Prostate gland (tissue), 2 donors: ENCODE data around the gene GAL3ST3. TPM values are rescaled to one million over a fixed set of nuclear protein-coding genes. Genes with fewer than 3 reads are reported as not detected.
"Not testable (repeated sequence)": the region's sequence is repeated elsewhere in the genome, so short reads cannot be mapped to it uniquely, and the experiment has no call there.

ENCODE experiments used
- DNase-seq: peaks from one replicate; pipeline ENCODE4 v3.0.0-alpha.2; 2019; ENCODE audit warnings: low spot score
- H3K27ac ChIP-seq, 2 donors: fragments of 200-600 bp; sonication (generic); 2 replicates each; pipeline ENCODE4 v1.5.1; 2017 to 2019
- H3K27me3 ChIP-seq: fragments of 200-600 bp; sonication (generic); replicated peaks from 2 replicates; pipeline ENCODE4 v1.5.1; 2019; ENCODE audit not compliant: insufficient read depth
- H3K36me3 ChIP-seq, 2 donors: fragments of 200-600 bp; sonication (generic); 1 replicate in 1 of 2; 2 replicates in 1 of 2; pipeline versions ENCODE4 v1.5.1 to v1.8.1; 2017 to 2019
- H3K4me1 ChIP-seq: fragments of 200-600 bp; sonication (generic); replicated peaks from 2 replicates; pipeline ENCODE4 v1.5.1; 2019
- H3K4me3 ChIP-seq, 2 donors: fragments of 200-600 bp; sonication (generic); 2 replicates each; pipeline ENCODE4 v1.5.1; 2017 to 2019
- H3K9me3 ChIP-seq: fragments of 200-600 bp; sonication (generic); 2 replicates; pipeline ENCODE4 v1.5.1; 2017
- POLR2A ChIP-seq: fragments of 450-650 bp; IDR thresholded peaks from one replicate; pipeline ENCODE4 v1.6.1; 2016; ENCODE audit warnings: antibody characterized with exemption, mild to moderate bottlenecking
- POLR2AphosphoS5 ChIP-seq: sonication (generic); formaldehyde crosslinking; IDR thresholded peaks from one replicate; pipeline ENCODE4 v1.6.1; 2017; ENCODE audit warnings: antibody characterized with exemption
- WGBS: methylation state at CpG from one replicate; pipeline ENCODE4 v1.1.5; 2018; 5-methylcytosine and 5-hydroxymethylcytosine counted together
- intact Hi-C: fragments of 100-400 bp; cut with DNase I; formaldehyde crosslinking; loops from one replicate; pipeline ENCODE4 v1.14.2; 2022
- total RNA-seq, 2 donors: library from RNA; depleted of rRNA; stranded (reverse); fragments of >200 nt; gene quantifications; one replicate each; pipeline ENCODE4 v1.1.0, GENCODE V29; 2016
- TF ChIP-seq, protein P1 (sequence below), 4 experiments: fragments of 200-600 bp in 2 of 4; fragments of 450-650 bp in 2 of 4; sonication (generic) in 2 of 4; IDR thresholded peaks; 1 replicate in 3 of 4; 2 replicates in 1 of 4; pipeline ENCODE4 v1.5.1; 2016 to 2019; ENCODE audit warnings: antibody characterized with exemption in 4 of 4, mild to moderate bottlenecking in 2 of 4, moderate library complexity in 2 of 4

Gene GAL3ST3, protein sequence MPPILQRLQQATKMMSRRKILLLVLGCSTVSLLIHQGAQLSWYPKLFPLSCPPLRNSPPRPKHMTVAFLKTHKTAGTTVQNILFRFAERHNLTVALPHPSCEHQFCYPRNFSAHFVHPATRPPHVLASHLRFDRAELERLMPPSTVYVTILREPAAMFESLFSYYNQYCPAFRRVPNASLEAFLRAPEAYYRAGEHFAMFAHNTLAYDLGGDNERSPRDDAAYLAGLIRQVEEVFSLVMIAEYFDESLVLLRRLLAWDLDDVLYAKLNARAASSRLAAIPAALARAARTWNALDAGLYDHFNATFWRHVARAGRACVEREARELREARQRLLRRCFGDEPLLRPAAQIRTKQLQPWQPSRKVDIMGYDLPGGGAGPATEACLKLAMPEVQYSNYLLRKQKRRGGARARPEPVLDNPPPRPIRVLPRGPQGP
- total RNA-seq = 1 to 10 TPM; 2.3 to 4.3 TPM

DNA sequence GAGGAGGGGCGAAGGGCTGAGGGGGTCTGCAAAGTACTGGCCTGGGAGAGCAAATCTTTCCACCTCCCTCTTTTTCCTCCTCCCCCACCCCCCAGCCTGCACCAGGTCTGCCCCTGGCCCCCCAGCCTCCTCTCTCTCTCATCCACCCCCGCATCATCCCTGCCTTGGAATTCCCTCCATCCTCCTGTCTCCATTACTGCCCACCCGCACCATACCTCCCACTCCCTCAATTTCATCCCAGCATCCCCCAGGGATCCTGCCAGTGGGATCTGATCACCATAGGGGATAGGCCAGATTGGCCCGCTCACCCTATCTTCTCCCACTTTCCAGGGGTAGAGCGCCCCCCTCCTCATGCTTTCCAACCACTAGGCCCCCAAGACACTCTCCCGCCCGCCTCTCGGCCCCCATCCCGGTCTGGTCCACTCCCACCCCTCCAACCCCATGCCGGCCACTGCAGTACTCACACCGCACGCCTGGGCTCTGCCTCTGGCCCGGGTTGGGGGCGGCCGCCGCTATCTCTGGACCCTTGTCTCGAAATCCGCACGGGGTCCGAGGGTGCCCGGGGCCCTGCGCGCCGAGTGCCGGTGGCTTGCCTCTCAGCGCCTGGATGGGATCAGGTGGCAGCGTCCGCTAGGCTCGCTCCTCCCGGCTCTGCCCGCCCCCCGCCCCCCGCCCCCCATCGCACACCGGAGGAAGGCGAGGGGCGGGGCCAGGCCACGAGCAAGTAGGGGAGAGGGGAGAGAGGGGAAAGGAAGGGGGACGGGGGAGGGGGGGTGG, at the start of gene GAL3ST3:
TSS of gene GAL3ST3 (minus strand) at position 615 of the 777 bp plus-strand sequence. CDS start 3,746 bp downstream, outside the sequence.
- TF ChIP-seq POLR2A (no peak), POLR2AphosphoS5 (no peak)
- TF ChIP-seq, protein P1, sequence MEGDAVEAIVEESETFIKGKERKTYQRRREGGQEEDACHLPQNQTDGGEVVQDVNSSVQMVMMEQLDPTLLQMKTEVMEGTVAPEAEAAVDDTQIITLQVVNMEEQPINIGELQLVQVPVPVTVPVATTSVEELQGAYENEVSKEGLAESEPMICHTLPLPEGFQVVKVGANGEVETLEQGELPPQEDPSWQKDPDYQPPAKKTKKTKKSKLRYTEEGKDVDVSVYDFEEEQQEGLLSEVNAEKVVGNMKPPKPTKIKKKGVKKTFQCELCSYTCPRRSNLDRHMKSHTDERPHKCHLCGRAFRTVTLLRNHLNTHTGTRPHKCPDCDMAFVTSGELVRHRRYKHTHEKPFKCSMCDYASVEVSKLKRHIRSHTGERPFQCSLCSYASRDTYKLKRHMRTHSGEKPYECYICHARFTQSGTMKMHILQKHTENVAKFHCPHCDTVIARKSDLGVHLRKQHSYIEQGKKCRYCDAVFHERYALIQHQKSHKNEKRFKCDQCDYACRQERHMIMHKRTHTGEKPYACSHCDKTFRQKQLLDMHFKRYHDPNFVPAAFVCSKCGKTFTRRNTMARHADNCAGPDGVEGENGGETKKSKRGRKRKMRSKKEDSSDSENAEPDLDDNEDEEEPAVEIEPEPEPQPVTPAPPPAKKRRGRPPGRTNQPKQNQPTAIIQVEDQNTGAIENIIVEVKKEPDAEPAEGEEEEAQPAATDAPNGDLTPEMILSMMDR (IDR thresholded peaks at IDR 0.05) = no peak
- intact Hi-C loops = loop anchor here (2.0 kb wide), 1 partner anchor 46 kb away; the partner anchor contains the start of genes BANF1 and EIF1AD
- WGBS = 13% methylated on average over 28 of the region's 39 CpGs
- Histone ChIP-seq H3K27me3 (no peaks in the 10 kb centered on the region), H3K4me3 (no peak within 1 kb of the TSS), H3K9me3 (no peaks in the 10 kb centered on the region), H3K27ac (no peak within 1 kb of the TSS), H3K36me3 (no peaks in the 10 kb centered on the region), H3K4me1 (peaks cover 7% of the 10 kb centered on the region)
- no peak for DNase-seq

DNA sequence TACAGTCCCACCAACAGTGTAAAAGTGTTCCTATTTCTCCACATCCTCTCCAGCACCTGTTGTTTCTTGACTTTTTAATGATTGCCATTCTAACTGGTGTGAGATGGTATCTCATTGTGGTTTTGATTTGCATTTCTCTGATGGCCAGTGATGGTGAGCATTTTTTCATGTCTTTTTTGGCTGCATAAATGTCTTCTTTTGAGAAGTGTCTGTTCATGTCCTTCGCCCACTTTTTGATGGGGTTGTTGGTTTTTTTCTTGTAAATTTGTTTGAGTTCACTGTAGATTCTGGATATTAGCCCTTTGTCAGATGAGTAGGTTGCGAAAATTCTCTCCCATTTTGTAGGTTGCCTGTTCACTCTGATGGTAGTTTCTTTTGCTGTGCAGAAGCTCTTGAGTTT, 43.2 kb upstream of the GAL3ST3 start:
- WGBS = 97% methylated on average over 2 of the region's 2 CpGs
- DNase-seq, H3K9me3 ChIP-seq, H3K36me3 ChIP-seq, H3K4me1 ChIP-seq, H3K4me3 ChIP-seq, intact Hi-C loops, H3K27me3 ChIP-seq, H3K27ac ChIP-seq: not testable (repeated sequence)

DNA sequence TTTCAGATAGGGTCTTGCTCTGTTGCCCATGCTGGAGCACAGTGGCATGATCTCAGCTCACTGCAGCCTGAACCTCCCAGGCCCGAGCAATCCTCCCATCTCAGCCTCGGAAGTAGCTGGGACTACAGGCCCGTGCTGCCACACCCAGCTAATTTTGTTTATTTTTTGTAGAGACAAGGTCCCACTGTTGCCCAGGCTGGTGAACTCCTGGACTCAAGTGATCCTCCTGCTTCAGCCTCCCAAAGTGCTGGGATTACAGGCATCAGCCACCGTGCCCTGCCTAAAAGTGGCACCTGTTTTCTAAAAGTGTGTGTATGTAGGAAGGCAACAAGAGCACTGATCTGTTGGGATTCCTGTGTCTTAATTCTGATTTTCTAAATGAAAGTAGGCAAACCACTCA, 41.3 kb upstream of the GAL3ST3 start:
- no peaks in the 10 kb centered on the region for H3K9me3 ChIP-seq
- DNase-seq = no peak
- intact Hi-C loops = no loop called here
- no peaks in the 10 kb centered on the region for H3K4me1 ChIP-seq
- H3K36me3 ChIP-seq = no peaks in the 10 kb centered on the region
- no peak overlapping the region for H3K4me3 ChIP-seq
- no peaks in the 10 kb centered on the region for H3K27me3 ChIP-seq
- 91% methylated on average over 4 of the region's 4 CpGs for WGBS
- TF ChIP-seq, protein P1 (IDR thresholded peaks at IDR 0.05) = no peak
- no peak for TF ChIP-seq POLR2AphosphoS5
- TF ChIP-seq POLR2A = no peak
- no peak overlapping the region for H3K27ac ChIP-seq

DNA sequence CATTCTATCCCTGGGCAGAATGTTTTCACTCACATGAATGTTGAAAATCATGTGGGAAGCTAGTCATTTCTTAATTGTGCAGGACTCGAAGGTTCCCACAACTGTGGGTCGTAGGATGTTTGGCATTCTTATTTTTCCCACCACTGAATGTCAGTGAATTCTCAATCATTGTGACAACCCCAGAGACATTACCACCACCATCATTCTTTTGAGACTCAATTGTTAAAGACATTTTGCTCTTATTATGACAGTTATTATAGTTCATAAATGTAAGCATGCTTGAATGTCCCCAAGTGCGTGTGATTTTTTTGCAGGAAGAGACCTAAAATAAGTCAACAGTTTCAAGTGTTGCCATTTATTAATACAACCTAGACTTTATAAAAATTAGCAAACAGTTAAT, 40.1 kb upstream of the GAL3ST3 start:
- DNase-seq = no peak
- intact Hi-C loops = no loop called here
- no peaks in the 10 kb centered on the region for H3K36me3 ChIP-seq
- no peaks in the 10 kb centered on the region for H3K4me1 ChIP-seq
- no peaks in the 10 kb centered on the region for H3K9me3 ChIP-seq
- no peaks in the 10 kb centered on the region for H3K27me3 ChIP-seq
- no peak overlapping the region for H3K4me3 ChIP-seq
- no peak overlapping the region for H3K27ac ChIP-seq
- TF ChIP-seq POLR2AphosphoS5 = no peak
- TF ChIP-seq, protein P1 (IDR thresholded peaks at IDR 0.05) = no peak
- TF ChIP-seq POLR2A = no peak
- 94% methylated on average over 3 of the region's 3 CpGs for WGBS

DNA sequence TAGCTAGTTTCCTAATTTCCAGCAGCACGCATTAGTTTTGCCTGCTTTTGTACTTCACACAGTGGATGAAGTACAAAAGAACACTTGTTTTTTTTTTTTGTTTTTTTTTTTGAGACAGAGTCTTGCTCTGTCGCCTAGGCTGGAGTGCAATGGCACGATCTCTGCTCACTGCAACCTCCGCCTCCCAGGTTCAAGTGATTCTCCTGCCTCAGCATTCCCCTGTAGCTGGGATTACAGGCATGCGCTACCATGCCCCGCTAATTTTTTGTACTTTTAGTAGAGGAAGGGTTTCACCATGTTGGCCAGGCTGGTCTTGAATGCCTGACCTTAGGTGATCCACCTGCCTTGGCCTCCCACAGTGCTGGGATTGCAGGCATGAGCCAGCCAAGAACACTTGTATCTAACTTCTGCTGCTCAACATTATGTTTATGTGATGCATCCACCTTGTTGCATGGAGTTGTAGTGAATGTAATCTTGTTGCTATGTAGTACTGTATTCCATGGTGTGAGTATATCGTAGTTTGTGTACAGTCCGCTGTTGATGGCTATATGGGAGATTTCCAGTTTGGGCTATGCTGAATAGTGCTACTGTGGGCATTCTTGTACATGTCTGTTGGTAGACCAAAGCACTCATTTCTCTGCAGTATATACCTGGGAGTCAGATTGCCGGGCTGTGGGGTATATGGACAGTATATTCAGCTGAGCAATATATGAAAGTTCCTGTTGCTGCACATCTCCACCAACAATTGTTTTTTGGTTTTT, 38.4 kb upstream of the GAL3ST3 start:
- TF ChIP-seq POLR2AphosphoS5 (no peak), POLR2A (no peak)
- TF ChIP-seq, protein P1 (IDR thresholded peaks at IDR 0.05) = no peak
- Histone ChIP-seq H3K36me3 (no peaks in the 10 kb centered on the region), H3K27ac (no peak overlapping the region), H3K4me3 (no peak overlapping the region), H3K4me1 (no peaks in the 10 kb centered on the region), H3K9me3 (no peaks in the 10 kb centered on the region), H3K27me3 (no peaks in the 10 kb centered on the region)
- 94% methylated on average over 9 of the region's 9 CpGs for WGBS
- intact Hi-C loops = no loop called here
- no peak for DNase-seq
